ENCODE results near the gene CD244.

DNA sequence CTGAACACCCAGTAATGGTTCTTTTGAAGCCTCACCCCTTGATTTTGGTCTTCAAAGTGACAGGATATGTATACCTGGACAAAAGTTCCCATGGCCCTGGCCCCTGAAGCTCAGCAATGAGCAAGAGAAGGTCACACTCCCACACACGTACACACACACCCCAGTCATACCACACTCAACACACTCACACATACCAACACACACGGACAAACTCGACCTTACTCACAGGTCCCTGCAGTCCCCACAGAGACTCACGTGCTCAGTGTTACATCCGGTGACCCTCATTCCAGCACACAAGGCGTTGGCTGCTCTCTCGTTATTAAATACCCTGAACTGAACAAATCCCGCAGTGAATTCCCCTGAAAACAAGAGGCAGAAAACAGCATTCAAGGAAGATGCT is 16.4 kb upstream of the CD244 start:
- TF ChIP-seq, protein P1, sequence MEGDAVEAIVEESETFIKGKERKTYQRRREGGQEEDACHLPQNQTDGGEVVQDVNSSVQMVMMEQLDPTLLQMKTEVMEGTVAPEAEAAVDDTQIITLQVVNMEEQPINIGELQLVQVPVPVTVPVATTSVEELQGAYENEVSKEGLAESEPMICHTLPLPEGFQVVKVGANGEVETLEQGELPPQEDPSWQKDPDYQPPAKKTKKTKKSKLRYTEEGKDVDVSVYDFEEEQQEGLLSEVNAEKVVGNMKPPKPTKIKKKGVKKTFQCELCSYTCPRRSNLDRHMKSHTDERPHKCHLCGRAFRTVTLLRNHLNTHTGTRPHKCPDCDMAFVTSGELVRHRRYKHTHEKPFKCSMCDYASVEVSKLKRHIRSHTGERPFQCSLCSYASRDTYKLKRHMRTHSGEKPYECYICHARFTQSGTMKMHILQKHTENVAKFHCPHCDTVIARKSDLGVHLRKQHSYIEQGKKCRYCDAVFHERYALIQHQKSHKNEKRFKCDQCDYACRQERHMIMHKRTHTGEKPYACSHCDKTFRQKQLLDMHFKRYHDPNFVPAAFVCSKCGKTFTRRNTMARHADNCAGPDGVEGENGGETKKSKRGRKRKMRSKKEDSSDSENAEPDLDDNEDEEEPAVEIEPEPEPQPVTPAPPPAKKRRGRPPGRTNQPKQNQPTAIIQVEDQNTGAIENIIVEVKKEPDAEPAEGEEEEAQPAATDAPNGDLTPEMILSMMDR (IDR thresholded peaks at IDR 0.05) = no peak
- TF ChIP-seq POLR2A (IDR thresholded peaks at IDR 0.05) = no peak
